GM18861 (cell line): Measurements from ENCODE around the gene WNK4.
"Not testable (repeated sequence)": the region's sequence is repeated elsewhere in the genome, so short reads cannot be mapped to it uniquely, and the experiment has no call there.

Source experiments
- ATAC-seq: cut with Tn5 transposase; IDR thresholded peaks from one replicate; pipeline ENCODE4 v1.9.1; 2021; ENCODE audit not compliant: unreplicated experiment

The WNK4 gene

DNA sequence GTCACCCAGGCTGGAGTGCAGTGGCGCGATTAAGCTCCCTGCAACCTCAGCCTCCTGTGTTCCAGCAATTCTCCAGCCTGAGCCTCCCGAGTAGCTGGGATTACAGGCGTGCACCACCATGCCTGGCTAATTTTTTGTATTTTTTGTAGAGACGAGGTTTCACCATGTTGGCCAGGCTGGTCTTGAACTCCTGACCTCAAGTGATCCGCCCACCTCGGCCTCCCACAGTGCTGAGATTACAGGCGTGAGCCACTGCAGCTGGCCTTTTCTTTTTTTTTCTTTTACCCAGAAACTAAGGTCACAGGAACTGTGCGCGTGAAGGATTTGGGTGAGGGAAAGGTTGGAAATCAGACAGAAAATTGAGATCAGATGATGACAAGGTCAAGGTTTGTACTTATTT, 10.4 kb upstream of the WNK4 start:
- ATAC-seq, result not testable (repeated sequence)

- ATAC-seq, result no peak
Observed at GRCh38 chr17:42772945-42773289, 7.5 kb upstream of the WNK4 start.

DNA sequence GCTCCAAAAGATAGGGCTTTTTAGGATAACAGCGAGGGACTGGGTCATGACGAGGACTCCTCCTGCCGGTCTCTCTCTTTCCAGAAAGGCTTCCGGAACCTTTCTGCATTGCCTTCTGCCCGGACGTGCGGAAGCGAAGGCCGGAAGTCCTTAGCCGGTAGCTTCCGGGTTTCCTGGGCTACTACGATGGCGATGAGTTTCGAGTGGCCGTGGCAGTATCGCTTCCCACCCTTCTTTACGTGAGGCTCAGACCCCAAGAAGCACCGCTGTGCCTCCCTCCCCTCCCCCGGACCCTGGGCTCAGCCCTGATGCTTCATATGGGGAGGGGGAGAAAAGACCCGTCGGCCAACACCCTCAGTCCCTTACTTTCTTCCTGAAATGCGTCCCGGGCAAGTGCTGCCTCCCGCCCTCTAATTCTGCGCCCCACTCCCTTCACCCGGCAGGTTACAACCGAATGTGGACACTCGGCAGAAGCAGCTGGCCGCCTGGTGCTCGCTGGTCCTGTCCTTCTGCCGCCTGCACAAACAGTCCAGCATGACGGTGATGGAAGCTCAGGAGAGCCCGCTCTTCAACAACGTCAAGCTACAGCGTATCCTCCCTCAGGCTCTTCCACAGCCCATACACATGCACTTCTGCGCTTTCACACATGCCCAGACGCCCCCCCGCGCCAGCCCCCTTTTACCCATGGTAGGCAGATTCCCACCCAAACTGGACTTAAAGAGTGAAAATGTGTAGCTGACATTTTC, 6.9 kb upstream of the WNK4 start, which contains the start of gene VPS25:
TSS of gene VPS25 (plus strand) at position 160 of the 746 bp plus-strand sequence. CDS start at position 187, 27 bp downstream.
- ATAC-seq, result peak; percentile 59

- ATAC-seq, result no peak
Observed at GRCh38 chr17:42774066-42774745, 6.2 kb upstream of the WNK4 start.

DNA sequence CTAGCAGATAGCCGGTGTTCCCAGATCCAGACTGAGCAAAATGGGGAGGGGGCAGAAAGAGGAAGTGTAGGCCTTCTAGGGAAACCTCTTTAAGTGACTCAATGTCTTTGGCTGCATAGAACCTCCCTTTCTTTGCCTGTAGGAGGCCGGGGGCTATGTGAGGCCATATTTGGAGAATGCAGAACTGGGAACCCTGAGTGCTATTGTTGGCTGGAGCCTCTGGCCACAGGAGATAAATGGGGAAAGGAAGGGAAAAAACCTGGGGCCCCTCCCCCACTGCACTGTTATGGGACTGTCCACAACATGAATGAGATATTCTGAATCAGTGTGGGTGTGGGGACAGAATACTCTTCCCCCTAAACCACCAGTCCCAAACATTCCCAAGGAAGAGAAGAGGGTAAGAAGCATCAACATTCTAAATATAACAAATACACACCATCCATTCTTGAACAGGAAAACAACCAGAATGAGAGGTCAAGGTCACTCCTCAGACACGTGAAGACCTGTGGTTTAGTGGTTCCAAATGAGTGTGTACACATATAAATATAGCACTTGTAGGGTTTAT, 4.8 kb upstream of the WNK4 start:
- no peak for ATAC-seq

DNA sequence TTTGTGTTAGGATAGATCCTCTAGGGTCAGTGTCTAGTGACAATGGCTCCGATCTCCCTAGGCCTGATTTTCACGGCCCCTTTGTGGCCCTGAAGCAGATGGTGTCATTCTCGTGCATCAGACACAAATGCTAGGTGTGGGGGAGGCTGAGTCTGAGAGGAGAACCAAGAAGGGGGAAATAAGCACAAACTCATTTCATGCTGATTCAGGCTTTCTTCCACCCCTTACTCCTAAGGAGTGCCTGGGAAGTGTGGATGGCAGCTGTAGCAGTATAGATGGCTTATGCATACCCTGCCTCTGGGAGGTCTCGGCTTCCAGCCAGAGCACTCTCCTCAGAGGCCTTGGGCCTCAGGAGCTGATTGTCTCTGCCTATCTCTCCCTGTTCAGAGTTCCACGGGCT, 1.8 kb upstream of the WNK4 start:
- ATAC-seq, result no peak

DNA sequence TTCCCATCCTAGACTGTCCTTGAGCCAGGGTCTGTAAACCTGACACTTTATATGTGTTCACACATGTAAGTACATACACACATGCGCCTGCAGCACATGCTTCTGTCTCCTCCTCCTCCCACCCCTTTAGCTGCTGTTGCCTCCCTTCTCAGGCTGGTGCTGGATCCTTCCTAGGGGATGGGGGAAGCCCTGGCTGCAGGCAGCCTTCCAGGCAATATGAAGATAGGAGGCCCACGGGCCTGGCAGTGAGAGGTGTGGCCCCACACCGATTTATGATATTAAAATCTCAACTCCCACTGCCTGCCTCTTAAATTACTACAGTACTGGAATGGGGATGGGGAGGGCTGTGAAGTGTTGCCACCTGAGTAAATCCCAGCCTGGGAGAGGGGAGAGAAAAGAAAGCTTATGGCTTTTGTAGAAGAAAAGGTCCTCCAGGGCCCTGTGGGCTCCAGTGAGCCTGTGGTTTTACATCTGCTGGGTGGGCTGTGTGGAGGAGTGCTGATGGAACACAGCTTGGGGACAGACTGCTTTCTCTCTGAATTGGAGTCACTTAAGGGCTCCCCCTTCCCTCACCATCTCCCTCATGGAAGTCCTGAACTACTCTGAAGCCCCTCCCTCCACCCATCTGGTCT, 990 bp upstream of the WNK4 start:
- ATAC-seq, result no peak

DNA sequence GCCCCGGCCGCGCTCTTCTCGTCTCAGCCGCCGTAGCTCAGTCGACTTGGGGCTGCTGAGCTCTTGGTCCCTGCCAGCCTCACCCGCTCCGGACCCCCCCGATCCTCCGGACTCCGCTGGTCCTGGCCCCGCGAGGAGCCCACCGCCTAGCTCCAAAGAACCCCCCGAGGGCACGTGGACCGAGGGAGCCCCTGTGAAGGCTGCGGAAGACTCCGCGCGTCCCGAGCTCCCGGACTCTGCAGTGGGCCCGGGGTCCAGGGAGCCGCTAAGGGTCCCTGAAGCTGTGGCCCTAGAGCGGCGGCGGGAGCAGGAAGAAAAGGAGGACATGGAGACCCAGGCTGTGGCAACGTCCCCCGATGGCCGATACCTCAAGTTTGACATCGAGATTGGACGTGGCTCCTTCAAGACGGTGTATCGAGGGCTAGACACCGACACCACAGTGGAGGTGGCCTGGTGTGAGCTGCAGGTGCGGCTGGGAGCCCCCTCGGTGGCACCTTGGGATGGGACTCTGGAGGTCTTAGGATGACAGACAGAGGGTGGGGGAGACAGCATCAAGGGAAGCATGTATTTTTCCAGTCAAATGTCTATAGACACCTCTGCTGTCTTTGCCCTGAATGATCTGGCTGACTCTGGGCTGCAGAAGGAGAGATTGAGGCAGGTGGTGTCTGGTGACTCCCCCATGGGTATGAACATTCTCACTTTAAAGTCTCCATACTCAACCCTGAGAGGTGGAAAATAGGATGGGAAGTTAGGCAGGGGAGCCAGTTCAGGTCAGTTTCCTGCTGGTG, 635 bp downstream of the WNK4 start:
- no peak for ATAC-seq

GRCh38 chr17:42781639-42782165, 1.3 kb downstream of the WNK4 start:
- ATAC-seq, result no peak

GRCh38 chr17:42782166-42783061, 2.0 kb downstream of the WNK4 start:
- ATAC-seq, result no peak

DNA sequence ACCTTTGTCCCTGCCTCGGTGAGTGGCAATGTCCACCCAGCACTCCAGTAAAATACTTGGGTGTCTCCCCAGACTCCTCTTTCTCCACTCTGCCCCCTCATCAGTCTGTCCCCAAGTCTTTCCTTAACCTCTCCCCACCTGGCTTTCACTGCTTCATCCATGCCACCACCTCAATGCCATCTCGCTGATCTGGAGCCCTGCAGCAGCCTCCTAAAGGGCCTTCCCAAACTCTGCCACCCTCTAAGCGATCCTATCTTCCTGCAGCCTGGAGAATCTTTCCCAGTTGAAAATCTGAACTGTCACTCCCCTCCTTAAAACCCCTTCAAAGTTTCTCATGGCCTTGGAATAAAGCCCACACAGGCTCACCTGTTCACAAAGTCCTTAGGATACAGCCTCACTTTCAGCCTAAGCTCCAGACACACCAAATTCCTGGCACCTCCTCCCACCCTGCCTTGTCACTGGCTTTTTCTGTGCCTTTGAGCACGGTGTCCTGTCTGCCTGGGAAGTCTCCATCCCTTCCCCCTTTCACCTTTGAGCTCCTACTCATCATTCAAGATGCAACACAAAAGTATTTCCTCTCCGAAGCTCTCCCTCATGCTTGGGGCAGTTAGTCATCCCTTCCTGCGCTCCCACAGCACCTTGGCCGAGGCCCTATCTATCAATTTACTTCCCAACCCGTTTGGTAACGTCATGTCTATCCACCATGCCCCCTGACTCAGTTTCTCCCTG, 2.8 kb downstream of the WNK4 start:
- no peak for ATAC-seq

DNA sequence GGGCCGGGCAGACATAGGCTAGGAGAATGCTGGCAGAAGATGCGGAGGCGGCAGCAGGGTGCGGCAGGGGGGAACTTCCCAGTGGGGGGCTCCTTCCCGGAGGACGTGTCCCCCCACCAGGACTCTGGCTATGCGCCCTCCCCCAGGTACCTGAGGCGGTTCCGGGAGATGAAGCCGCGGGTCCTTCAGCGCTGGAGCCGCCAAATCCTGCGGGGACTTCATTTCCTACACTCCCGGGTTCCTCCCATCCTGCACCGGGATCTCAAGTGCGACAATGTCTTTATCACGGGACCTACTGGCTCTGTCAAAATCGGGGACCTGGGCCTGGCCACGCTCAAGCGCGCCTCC, 3.4 kb downstream of the WNK4 start:
- ATAC-seq, result no peak

- ATAC-seq, result no peak
Observed at GRCh38 chr17:42784409-42784808, 4.0 kb downstream of the WNK4 start.

DNA sequence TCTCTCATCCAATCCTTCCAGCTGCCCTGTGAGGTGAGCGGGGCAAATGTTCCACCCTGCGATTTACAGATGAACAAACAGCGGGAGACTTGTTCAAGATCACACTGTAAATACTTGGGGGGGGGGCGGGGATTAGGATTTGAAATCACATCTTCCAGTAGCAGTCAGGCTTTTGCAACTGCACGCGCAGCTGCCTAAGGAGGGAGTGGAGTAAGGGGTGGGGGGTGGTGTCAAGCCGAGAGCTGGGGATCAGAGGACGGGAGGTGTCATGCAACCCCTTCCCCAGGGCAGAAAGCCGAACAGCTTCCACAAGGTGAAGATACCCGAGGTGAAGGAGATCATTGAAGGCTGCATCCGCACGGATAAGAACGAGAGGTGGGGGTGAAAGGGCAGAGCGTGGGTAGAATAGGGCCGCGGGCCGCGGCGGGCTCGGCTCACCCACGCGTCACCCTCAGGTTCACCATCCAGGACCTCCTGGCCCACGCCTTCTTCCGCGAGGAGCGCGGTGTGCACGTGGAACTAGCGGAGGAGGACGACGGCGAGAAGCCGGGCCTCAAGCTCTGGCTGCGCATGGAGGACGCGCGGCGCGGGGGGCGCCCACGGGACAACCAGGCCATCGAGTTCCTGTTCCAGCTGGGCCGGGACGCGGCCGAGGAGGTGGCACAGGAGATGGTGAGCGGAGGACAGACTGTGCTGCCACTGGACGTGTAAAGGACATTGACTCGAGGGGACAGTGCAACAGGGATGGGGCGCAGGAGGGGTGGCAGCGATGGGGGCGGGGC, 4.6 kb downstream of the WNK4 start:
- no peak for ATAC-seq

DNA sequence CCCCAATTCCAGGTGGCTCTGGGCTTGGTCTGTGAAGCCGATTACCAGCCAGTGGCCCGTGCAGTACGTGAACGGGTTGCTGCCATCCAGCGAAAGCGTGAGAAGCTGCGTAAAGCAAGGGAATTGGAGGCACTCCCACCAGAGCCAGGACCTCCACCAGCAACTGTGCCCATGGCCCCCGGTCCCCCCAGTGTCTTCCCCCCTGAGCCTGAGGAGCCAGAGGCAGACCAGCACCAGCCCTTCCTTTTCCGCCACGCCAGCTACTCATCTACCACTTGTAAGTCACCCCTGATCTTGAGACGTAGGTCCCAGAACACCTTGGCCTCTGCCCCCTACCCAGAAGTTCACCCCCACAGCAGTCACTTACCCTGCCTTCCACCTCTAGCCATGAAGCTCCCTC, 6.9 kb downstream of the WNK4 start:
- ATAC-seq, result no peak

- no peak for ATAC-seq
Observed at GRCh38 chr17:42791948-42792347, 11.5 kb downstream of the WNK4 start.

DNA sequence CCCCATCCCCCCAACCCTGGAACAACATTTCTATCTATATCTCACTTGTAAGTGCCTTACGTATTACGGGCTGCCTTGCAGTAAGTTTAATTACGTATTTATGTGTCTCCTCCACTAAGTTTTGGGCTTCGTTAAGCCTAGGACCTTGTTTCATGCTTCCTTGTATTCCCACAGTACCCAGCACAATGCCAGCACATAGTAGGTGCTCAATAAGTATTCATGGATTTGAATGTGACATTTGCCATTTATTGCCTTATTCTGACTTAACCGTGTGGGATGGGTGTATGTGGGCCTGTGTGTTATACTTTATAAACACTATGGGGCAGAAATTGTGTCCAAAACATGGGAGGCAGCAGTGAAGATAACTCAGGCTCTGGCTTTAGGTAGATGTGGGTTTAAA, 12.1 kb downstream of the WNK4 start:
- ATAC-seq, result no peak

GRCh38 chr17:42795061-42795460, 14.7 kb downstream of the WNK4 start:
- no peak for ATAC-seq

GRCh38 chr17:42795465-42795864, 15.1 kb downstream of the WNK4 start:
- ATAC-seq, result no peak
